Thyroid gland (tissue), 4 donors: Measurements from ENCODE around the gene NRIP2. TPM values are rescaled to one million over a fixed set of nuclear protein-coding genes. Genes with fewer than 3 reads are reported as not detected.

Experiments used
- DNase-seq, 2 donors: peaks; one replicate each; pipeline ENCODE4 v3.0.0-alpha.2; 2019
- H3K27ac ChIP-seq, 3 donors: fragments of 200-600 bp; sonication (generic); 1 replicate in 2 of 3; 2 replicates in 1 of 3; pipeline ENCODE4 v1.5.1; 2016 to 2019; ENCODE audit warnings: mild to moderate bottlenecking in 1 of 3, moderate library complexity in 1 of 3
- H3K27me3 ChIP-seq: fragments of 200-600 bp; sonication (generic); one replicate; pipeline ENCODE4 v1.5.1; 2019
- H3K36me3 ChIP-seq, 2 donors: fragments of 200-600 bp; sonication (generic); one replicate each; pipeline ENCODE4 v1.5.1; 2016 to 2019
- H3K4me1 ChIP-seq, 2 donors: fragments of 200-600 bp; sonication (generic); one replicate each; pipeline ENCODE4 v1.5.1; 2017 to 2019
- H3K4me3 ChIP-seq, 3 donors: fragments of 200-600 bp; sonication (generic); replicated peaks in 1 of 3; 1 replicate in 2 of 3; 2 replicates in 1 of 3; pipeline ENCODE4 v1.5.1; 2016; ENCODE audit warnings: mild to moderate bottlenecking in 1 of 3
- H3K9me3 ChIP-seq: fragments of 200-600 bp; sonication (generic); one replicate; pipeline ENCODE4 v1.5.1; 2017
- CTCF ChIP-seq, 6 experiments: fragments of 200-600 bp in 3 of 6; fragments of 450-650 bp in 3 of 6; sonication (generic) in 3 of 6; IDR thresholded peaks; one replicate each; pipeline ENCODE4 v1.5.1; 2016 to 2019; ENCODE audit warnings: antibody characterized with exemption in 6 of 6, mild to moderate bottlenecking in 2 of 6, inconsistent platforms in 1 of 6, moderate library complexity in 1 of 6
- POLR2A ChIP-seq, 2 donors: fragments of 450-650 bp; IDR thresholded peaks; one replicate each; pipeline ENCODE4 v1.6.1; 2017; ENCODE audit warnings: antibody characterized with exemption in 2 of 2, mild to moderate bottlenecking in 2 of 2, moderate library complexity in 1 of 2
- WGBS, 2 donors: methylation state at CpG; one replicate each; pipeline ENCODE4 v1.1.5; 2017; 5-methylcytosine and 5-hydroxymethylcytosine counted together
- intact Hi-C: fragments of 100-400 bp; cut with DNase I; formaldehyde crosslinking; loops from one replicate; pipeline ENCODE4 v1.15.1; 2023
- total RNA-seq, 4 donors: library from RNA; depleted of rRNA; stranded (reverse); fragments of >200 nt; gene quantifications; one replicate each; pipeline ENCODE4 v1.2.3, GENCODE V29; 2016

Gene NRIP2
- total RNA-seq, 4 donors from 2014 or later: 0.88 to 2.1 (median 1.2) TPM

GRCh38 chr12:2819810-2820209, 15.0 kb downstream of the NRIP2 start:
- intact Hi-C loops: no loop called here
- H3K27ac ChIP-seq: no peak overlapping the region
- TF ChIP-seq POLR2A (IDR thresholded peaks at IDR 0.05) (no peak), CTCF (IDR thresholded peaks at IDR 0.05) (no peak)
- H3K36me3 ChIP-seq: peaks cover 52 to 54% of the 10 kb centered on the region in 2 donors
- H3K4me3 ChIP-seq: no peak overlapping the region
- peaks cover 0 to 8% of the 10 kb centered on the region in 2 donors for H3K4me1 ChIP-seq
- H3K9me3 ChIP-seq: no peaks in the 10 kb centered on the region
- no peaks in the 10 kb centered on the region for H3K27me3 ChIP-seq
- DNase-seq: no peak
- WGBS, 2 donors: 95 to 96% methylated on average over 15 of the region's 15 CpGs

GRCh38 chr12:2813214-2814185, 21.3 kb downstream of the NRIP2 start:
- Histone ChIP-seq H3K4me3 (peak overlapping the region; percentile 53 to 88 (median 83)), H3K4me1 (peaks cover 17 to 23% of the 10 kb centered on the region in 2 donors), H3K27me3 (no peaks in the 10 kb centered on the region), H3K36me3 (peaks cover 9% of the 10 kb centered on the region in 2 donors), H3K27ac (peak overlapping the region; percentile 96 to 98 (median 97)), H3K9me3 (no peaks in the 10 kb centered on the region)
- intact Hi-C loops: no loop called here
- 20 to 21% methylated on average over 10 of the region's 10 CpGs for WGBS, 2 donors
- no peak for TF ChIP-seq POLR2A (IDR thresholded peaks at IDR 0.05)
- peak; percentile 15 to 52 (median 42) for TF ChIP-seq CTCF (IDR thresholded peaks at IDR 0.05)
- DNase-seq: peak; percentile 36 to 37

- no peaks in the 10 kb centered on the region for H3K36me3 ChIP-seq
- H3K4me1 ChIP-seq: peaks cover 17 to 23% of the 10 kb centered on the region in 2 donors
- H3K9me3 ChIP-seq: no peaks in the 10 kb centered on the region
- intact Hi-C loops: no loop called here
- 0 to 1% methylated on average over 42 to 46 of the region's 48 CpGs for WGBS, 2 donors
- H3K27me3 ChIP-seq: no peaks in the 10 kb centered on the region
- peak within 1 kb of the TSS; percentile 53 to 88 (median 83) for H3K4me3 ChIP-seq
- TF ChIP-seq POLR2A (IDR thresholded peaks at IDR 0.05): peak; percentile 31 to 90
- TF ChIP-seq CTCF (IDR thresholded peaks at IDR 0.05): no peak
- peak within 1 kb of the TSS; percentile 96 to 98 (median 97) for H3K27ac ChIP-seq
- DNase-seq: peak; percentile 99
These were observed 22.3 kb downstream of the NRIP2 start, which contains the start of gene ITFG2 for GRCh38 chr12:2812290-2813213. TSS of gene ITFG2 (plus strand) at chr12:2812668. CDS start at chr12:2812761, 93 bp downstream.

- no peak for DNase-seq
- Histone ChIP-seq H3K4me3 (peak overlapping the region in 1 of 3 donors; percentile 53), H3K4me1 (peaks cover 17 to 23% of the 10 kb centered on the region in 2 donors), H3K27me3 (no peaks in the 10 kb centered on the region), H3K27ac (peak overlapping the region; percentile 96 to 98 (median 97)), H3K9me3 (no peaks in the 10 kb centered on the region), H3K36me3 (no peaks in the 10 kb centered on the region)
- intact Hi-C loops: no loop called here
- 62 to 74% methylated on average over 5 of the region's 5 CpGs for WGBS, 2 donors
- no peak for TF ChIP-seq POLR2A (IDR thresholded peaks at IDR 0.05)
- no peak for TF ChIP-seq CTCF (IDR thresholded peaks at IDR 0.05)
These were observed 23.0 kb downstream of the NRIP2 start for GRCh38 chr12:2811801-2812200.
